NT2/D1 (cell line): ENCODE measurements around the gene STON1.
A peak's percentile ranks its signal among the peaks of the same experiment; 100 is the strongest.

Experiments
- DNase-seq: peaks from one replicate; pipeline ENCODE4 v3.0.0-alpha.2; 2011; ENCODE audit warnings: low read depth, low spot score
- H3K27me3 ChIP-seq: 2 replicates; pipeline ENCODE4 v1.6.0; 2011; ENCODE audit warnings: mild to moderate bottlenecking; ENCODE audit not compliant: insufficient read length, insufficient read depth
- H3K36me3 ChIP-seq: 2 replicates; pipeline ENCODE4 v1.6.1; 2011; ENCODE audit warnings: mild to moderate bottlenecking, low read length, mixed read lengths; ENCODE audit not compliant: insufficient read depth, insufficient read length
- H3K4me1 ChIP-seq: 2 replicates; pipeline ENCODE4 v1.5.1; 2011; ENCODE audit not compliant: insufficient read depth, insufficient read length
- H3K4me3 ChIP-seq: 2 replicates; pipeline ENCODE4 v1.5.1; 2011; ENCODE audit warnings: low read depth; ENCODE audit not compliant: insufficient read length
- H3K9ac ChIP-seq: 2 replicates; pipeline ENCODE4 v1.6.0; 2011; ENCODE audit warnings: low read depth; ENCODE audit not compliant: insufficient read length
- H3K9me3 ChIP-seq: 2 replicates; pipeline ENCODE4 v1.5.1; 2011; ENCODE audit warnings: mild to moderate bottlenecking, low read length; ENCODE audit not compliant: insufficient read depth
- SUZ12 ChIP-seq: IDR thresholded peaks from 2 replicates; pipeline ENCODE4 v1.6.1; 2011; ENCODE audit not compliant: insufficient read length, insufficient read depth; ENCODE audit errors: extremely low read depth
- YY1 ChIP-seq: IDR thresholded peaks from 2 replicates; pipeline ENCODE4 v1.6.1; 2011; ENCODE audit not compliant: insufficient read length, insufficient read depth
- ZNF274 ChIP-seq: IDR thresholded peaks from 2 replicates; pipeline ENCODE4 v1.6.1; 2011; ENCODE audit warnings: mild to moderate bottlenecking, low read depth, low read length

The STON1 gene, protein sequence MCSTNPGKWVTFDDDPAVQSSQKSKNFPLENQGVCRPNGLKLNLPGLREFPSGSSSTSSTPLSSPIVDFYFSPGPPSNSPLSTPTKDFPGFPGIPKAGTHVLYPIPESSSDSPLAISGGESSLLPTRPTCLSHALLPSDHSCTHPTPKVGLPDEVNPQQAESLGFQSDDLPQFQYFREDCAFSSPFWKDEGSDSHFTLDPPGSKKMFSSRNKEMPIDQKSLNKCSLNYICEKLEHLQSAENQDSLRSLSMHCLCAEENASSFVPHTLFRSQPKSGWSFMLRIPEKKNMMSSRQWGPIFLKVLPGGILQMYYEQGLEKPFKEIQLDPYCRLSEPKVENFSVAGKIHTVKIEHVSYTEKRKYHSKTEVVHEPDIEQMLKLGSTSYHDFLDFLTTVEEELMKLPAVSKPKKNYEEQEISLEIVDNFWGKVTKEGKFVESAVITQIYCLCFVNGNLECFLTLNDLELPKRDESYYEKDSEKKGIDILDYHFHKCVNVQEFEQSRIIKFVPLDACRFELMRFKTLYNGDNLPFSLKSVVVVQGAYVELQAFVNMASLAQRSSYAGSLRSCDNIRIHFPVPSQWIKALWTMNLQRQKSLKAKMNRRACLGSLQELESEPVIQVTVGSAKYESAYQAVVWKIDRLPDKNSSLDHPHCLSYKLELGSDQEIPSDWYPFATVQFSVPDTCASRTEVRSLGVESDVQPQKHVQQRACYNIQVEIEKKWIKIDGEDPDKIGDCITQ

GRCh38 chr2:48530033-48530811 is at the start of gene STON1:
TSS of gene STON1 (plus strand) at chr2:48530154. CDS start at chr2:48580634, 50,480 bp downstream.
- Histone ChIP-seq H3K9ac (peak within 1 kb of the TSS; percentile 76), H3K9me3 (no peaks in the 10 kb centered on the region), H3K4me1 (peaks cover 3% of the 10 kb centered on the region), H3K4me3 (peak within 1 kb of the TSS; percentile 66), H3K27me3 (no peaks in the 10 kb centered on the region), H3K36me3 (no peaks in the 10 kb centered on the region)
- no peak for DNase-seq
- TF ChIP-seq SUZ12 (no peak), ZNF274 (no peak), YY1 (no peak)

- no peaks in the 10 kb centered on the region for H3K27me3 ChIP-seq
- peaks cover 15% of the 10 kb centered on the region for H3K36me3 ChIP-seq
- H3K4me3 ChIP-seq = no peak overlapping the region
- no peak overlapping the region for H3K9ac ChIP-seq
- no peak for TF ChIP-seq YY1
- TF ChIP-seq SUZ12 = no peak
- TF ChIP-seq ZNF274 = no peak
- no peaks in the 10 kb centered on the region for H3K9me3 ChIP-seq
- no peaks in the 10 kb centered on the region for H3K4me1 ChIP-seq
- DNase-seq = no peak
Measured at GRCh38 chr2:48480526-48480925, 49.4 kb upstream of the STON1 start.

- no peak for DNase-seq
- Histone ChIP-seq H3K9ac (no peak overlapping the region), H3K4me1 (no peaks in the 10 kb centered on the region), H3K36me3 (peaks cover 18% of the 10 kb centered on the region), H3K27me3 (no peaks in the 10 kb centered on the region), H3K9me3 (no peaks in the 10 kb centered on the region), H3K4me3 (no peak overlapping the region)
- TF ChIP-seq YY1 (no peak), ZNF274 (no peak), SUZ12 (no peak)
Measured at GRCh38 chr2:48482313-48482712, 47.6 kb upstream of the STON1 start.

DNA sequence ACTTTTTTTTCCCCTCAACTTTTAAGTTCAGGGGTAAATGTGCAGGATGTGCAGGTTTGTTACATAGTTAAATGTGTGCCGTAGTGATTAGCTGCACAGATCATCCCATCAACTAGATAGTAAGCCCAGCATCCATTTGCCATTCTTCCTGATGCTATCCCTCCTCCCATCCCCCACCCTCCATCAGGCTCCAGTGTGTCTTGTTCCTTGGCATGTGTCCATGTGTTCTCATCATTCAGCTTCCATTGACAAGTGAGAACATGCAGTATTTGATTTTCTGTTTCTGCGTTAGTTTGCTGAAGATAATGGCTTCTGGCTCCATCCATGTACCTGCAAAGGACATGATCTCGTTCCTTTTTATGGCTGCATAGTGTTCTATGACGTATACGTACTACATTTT is 47.2 kb upstream of the STON1 start:
- no peaks in the 10 kb centered on the region for H3K27me3 ChIP-seq

DNA sequence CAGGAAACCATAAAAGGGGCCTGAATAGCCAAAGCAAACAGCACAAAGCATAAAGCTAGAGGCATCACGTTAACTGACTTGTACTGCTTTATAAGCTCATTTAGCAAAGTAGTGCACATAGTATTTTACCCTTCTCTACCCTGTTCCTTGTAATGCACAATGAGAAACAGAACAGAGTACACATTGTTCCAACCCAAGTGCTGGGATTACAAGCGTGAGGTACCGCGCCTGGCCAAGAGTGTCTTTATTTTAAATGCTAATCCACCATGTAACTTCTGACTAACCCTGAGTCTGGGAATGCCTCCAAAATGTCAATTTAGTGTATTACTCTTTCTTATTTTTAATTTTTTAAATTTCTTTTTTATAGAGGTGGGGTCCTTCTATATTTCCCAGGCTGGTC is 46.4 kb upstream of the STON1 start:
- no peaks in the 10 kb centered on the region for H3K4me1 ChIP-seq
- no peak for DNase-seq
- no peak overlapping the region for H3K9ac ChIP-seq
- H3K27me3 ChIP-seq = no peaks in the 10 kb centered on the region
- H3K9me3 ChIP-seq = no peaks in the 10 kb centered on the region
- TF ChIP-seq SUZ12 (no peak), YY1 (no peak), ZNF274 (no peak)
- H3K36me3 ChIP-seq = peaks cover 20% of the 10 kb centered on the region
- H3K4me3 ChIP-seq = no peak overlapping the region

More for the DNA sequence above, 47.2 kb upstream of the STON1 start:
- TF ChIP-seq YY1 = no peak
- no peak for TF ChIP-seq ZNF274
- TF ChIP-seq SUZ12 = no peak
- no peak for DNase-seq
- H3K4me1 ChIP-seq = no peaks in the 10 kb centered on the region
- no peaks in the 10 kb centered on the region for H3K9me3 ChIP-seq
- H3K4me3 ChIP-seq = no peak overlapping the region
- peaks cover 19% of the 10 kb centered on the region for H3K36me3 ChIP-seq
- H3K9ac ChIP-seq = no peak overlapping the region

- Histone ChIP-seq H3K4me3 (no peak overlapping the region), H3K4me1 (no peaks in the 10 kb centered on the region), H3K27me3 (no peaks in the 10 kb centered on the region), H3K36me3 (peaks cover 20% of the 10 kb centered on the region), H3K9ac (no peak overlapping the region), H3K9me3 (no peaks in the 10 kb centered on the region)
- DNase-seq = no peak
- no peak for TF ChIP-seq YY1
- TF ChIP-seq SUZ12 = no peak
- TF ChIP-seq ZNF274 = no peak
Measured at GRCh38 chr2:48483916-48484315, 46.0 kb upstream of the STON1 start.
